Measurements from ENCODE around the gene FGD5. TPM values are rescaled to one million over a fixed set of nuclear protein-coding genes. Genes with fewer than 3 reads are reported as not detected.
"Not testable (repeated sequence)": the region's sequence is repeated elsewhere in the genome, so short reads cannot be mapped to it uniquely, and the experiment has no call there.

Gene FGD5
- total RNA-seq, 1 donor from 2014 or later, result 86.1 TPM

DNA sequence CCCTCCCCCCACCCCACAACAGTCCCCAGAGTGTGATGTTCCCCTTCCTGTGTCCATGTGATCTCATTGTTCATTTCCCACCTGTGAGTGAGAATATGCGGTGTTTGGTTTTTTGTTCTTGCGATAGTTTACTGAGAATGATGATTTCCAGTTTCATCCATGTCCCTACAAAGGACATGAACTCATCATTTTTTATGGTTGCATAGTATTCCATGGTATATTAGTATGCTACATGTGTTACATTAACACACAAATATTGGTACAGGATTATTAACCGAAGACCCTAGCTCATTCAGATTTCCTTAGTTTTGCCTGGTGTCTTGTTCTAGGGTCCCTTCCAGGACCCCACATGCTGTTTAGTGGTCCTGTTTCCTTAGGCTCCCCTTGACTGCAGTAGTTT lies 84.7 kb downstream of the FGD5 start:
- DNase-seq (ENCODE audit: low read depth in 2 of 2), result not testable (repeated sequence)

- DNase-seq (ENCODE audit: low read depth in 2 of 2), result no peak
These were observed 86.4 kb downstream of the FGD5 start for GRCh38 chr3:14905055-14905657.

DNA sequence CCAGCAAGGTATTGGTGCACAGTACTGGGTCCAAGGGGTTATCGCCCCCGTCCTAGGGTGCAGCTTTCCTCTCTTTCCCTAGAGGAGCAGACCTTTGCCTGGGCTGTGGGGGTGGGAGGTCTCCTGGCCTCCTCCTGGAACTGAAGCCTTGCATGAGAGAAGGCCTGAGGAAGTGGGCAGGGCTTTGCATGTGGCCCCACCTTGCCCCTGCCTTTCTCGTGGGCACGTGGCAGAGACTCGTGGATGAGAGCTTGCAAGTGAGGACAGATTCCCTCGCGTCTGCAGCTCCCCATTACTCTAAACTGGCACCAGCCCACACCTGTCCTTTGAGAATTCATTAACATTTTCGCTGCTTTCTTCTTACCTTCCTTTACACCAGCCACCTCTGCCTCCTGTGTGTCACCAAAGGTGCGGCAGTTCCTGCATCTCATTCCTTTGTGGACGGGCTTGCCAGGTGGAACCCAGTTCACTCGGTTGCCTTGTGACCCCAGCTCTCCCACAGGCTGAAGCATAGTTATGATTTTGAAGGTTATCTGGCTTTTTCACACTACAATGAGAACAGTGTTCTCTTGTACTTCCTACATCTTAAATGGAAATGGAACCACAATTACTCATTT lies 87.7 kb downstream of the FGD5 start:
- DNase-seq (ENCODE audit: low read depth in 2 of 2), result no peak

DNA sequence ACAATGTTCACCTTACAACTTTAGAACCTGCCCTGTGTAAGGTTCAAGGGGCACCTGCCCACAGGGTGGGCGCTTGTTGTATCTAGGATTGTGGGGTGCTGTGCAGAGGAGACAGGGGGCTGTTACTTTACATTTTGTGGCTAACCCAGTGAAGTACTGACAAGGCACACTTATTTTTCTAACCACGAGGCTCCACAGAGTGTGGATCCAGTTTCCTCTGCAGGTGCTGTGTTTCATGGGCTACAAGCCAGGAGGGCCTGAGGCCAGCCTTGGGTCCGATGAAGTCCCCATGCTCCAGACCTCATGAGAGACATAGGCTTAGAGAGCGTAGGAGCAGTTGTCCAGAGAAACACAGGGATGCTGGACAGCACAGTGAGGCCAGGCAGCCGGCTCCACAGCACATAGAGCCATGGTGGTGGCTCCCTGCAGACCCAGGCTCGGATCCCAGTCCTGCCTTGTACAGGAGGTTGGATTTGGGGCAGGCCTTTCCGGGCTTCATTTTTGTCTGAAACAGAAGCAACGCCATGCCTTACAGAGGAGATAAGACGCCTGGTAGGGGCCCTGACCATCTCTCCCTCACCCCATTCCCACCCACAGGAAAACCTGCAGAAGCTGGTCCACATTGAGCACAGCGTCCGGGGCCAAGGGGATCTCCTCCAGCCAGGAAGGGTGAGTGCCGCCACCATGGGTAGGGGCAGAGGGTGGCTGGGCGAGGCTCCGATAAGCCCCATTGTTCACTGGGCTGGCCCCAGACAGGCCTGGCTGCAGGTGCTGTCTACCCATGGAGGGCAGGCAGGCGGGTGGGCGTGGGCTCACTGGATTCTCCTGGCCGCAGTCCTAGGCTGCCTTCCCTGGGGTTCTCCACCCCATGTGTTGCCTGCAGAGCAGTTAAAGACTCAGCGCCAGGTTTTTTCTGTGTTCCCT lies 88.5 kb downstream of the FGD5 start:
- no peak for DNase-seq (ENCODE audit: low read depth in 2 of 2)

- DNase-seq (ENCODE audit: low read depth in 2 of 2), result no peak
These were observed 90.5 kb downstream of the FGD5 start for GRCh38 chr3:14909250-14909649.

DNA sequence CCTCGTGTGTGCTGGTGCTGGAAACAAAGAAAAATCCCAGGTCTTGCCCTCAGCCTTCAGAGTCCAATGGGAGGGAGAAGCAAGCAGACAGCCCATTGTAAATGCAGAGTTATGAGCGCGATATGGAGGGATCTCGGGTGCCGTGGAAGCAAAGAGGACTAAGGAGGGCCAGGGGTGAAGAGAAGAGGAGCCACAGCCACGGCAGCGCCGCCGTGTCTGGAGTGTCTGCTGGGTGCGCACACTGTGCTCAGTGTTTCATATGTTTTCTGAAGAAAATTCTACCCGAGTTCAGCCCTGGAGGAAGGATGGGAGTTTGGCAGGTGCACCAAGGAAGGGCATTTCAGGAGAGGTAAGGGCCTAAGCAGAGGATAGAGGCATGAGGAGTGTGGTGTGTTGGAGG lies 92.9 kb downstream of the FGD5 start:
- no peak for DNase-seq (ENCODE audit: low read depth in 2 of 2)

- DNase-seq (ENCODE audit: low read depth in 2 of 2), result no peak
These were observed 94.5 kb downstream of the FGD5 start for GRCh38 chr3:14913071-14913925.

DNA sequence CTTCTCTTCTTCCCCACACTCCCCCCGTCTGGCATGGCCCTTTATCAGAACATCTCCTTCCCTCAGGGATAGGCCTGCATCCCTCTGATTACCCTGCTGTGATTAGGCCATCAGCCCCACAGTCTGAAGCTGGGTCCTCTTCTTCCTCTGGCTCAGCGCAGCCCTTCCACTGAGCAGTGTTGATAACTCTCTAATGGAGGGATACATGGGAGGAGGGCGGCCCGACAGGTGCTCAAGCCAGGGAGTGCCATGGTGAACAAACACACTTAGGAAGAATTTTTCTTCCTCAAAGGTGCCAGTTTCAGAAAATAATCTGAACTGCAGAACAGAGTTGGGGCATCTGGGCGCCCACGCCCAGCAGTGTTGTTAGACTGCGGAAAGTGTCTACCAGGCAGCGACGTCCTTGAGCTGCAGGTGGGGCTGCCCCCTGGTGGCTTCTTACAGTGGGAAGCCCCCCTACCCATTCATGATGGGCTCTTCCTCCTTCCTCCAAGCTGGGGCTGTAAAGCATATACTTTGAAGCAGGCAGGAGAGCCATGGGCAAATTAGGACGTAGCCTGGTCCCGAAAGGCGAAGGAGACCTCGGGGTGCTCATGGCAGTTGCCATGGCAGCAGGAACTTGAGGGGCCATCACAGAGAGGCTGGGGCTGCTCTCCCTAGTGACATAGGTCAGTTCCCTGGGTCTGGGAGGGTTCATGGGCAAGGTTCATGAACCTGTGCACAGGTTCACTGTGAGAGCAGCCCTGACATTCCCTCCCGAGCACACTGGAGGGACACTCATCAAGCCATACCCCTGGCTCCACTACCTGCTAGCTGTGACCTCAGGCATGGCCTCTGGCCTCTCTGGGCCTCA lies 95.4 kb downstream of the FGD5 start:
- DNase-seq (ENCODE audit: low read depth in 2 of 2), result no peak

DNA sequence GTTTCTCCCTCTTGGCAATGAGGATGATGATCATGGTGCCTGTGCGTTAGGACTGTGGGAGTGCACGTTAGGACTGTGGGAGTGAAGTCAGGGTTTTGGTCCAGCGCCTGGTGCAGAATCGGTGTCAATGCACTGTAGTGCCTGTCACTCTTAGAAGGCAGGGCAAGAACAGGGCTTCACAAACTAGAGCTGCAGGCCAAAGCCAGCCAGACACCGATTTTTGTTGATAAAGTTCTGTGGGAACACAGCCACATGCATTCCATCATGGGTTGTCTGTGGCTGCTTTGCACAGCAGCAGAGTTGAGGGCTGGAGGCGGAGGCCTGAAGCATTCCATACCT lies 96.0 kb downstream of the FGD5 start:
- DNase-seq (ENCODE audit: low read depth in 2 of 2), result no peak

GRCh38 chr3:14915636-14916222 lies 97.0 kb downstream of the FGD5 start:
- DNase-seq (ENCODE audit: low read depth in 2 of 2), result peak in 1 of 2 donors; percentile 27

GRCh38 chr3:14918356-14918860 lies 99.6 kb downstream of the FGD5 start:
- DNase-seq (ENCODE audit: low read depth in 2 of 2), result no peak

DNA sequence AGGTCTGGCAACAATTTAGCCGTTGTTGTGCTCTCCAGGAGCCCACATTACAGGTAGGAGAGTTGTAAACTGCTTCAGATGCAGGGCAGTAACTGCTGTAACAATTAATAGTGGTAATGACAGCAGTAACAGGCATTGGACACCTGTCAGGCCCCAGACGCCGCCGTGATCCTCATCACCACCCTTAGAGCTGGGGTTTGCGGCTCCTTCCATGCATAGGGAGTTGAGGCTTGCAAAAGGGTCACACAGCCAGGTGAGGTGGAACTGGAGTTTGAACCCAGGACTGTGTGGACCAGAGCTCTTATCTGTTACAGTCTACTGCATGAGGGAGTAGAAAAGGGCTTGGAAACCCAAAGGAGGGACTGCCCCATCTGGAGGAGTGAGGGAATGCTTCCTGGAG lies 101.8 kb downstream of the FGD5 start:
- DNase-seq (ENCODE audit: low read depth in 2 of 2), result no peak

DNA sequence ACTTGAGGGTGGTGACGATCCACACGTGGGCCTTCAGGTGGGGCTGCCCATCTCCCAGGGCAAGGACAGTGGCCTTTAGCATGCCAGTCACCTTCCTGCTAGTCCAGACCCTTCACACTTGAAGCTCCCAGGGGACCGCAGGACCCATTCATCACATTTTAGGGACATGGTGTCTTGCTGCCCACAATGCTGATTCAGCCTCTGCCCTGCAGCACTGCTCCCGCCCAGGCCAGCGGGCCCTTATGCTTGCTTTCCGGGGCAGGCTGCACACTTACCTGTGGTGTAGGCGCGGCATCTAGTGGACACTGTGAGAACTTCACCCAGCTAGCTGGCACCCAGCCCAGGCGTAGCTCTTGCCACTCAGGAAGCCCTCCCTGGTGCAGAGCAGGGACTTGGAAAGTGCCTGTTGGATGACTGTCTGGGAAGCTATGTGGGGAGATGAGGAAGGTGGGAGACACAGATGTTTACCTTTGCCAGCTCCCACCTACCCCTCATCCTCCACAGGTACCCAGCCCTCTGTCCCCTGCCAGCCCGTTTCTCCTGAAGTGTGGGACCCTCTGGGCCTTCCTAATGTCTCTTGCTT lies 102.4 kb downstream of the FGD5 start:
- DNase-seq (ENCODE audit: low read depth in 2 of 2), result peak; percentile 94 to 96

- no peak for DNase-seq (ENCODE audit: low read depth in 2 of 2)
These were observed 103.3 kb downstream of the FGD5 start for GRCh38 chr3:14921811-14922705.

GRCh38 chr3:14922863-14923262 lies 104.1 kb downstream of the FGD5 start:
- DNase-seq (ENCODE audit: low read depth in 2 of 2), result no peak

DNA sequence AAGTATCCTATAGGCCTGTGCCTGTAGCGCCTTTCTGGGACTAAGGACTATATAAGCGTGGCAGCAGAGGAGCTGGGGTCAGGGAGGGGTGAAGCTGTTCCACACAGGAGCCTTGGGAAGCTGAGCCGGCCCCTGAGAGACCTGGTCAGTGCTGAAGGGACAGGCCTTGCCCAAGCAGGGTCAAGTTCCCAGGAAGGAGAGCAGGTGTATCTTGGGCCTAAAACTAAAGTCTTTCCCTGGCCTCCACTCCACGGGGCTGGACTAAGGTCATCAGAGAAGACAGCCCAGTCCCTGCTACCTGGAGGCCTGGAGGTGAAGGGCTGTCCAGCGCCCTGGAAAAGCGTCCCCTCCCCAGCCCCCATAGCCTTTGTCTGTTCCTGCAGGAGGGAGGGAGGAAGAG lies 104.7 kb downstream of the FGD5 start:
- no peak for DNase-seq (ENCODE audit: low read depth in 2 of 2)

DNA sequence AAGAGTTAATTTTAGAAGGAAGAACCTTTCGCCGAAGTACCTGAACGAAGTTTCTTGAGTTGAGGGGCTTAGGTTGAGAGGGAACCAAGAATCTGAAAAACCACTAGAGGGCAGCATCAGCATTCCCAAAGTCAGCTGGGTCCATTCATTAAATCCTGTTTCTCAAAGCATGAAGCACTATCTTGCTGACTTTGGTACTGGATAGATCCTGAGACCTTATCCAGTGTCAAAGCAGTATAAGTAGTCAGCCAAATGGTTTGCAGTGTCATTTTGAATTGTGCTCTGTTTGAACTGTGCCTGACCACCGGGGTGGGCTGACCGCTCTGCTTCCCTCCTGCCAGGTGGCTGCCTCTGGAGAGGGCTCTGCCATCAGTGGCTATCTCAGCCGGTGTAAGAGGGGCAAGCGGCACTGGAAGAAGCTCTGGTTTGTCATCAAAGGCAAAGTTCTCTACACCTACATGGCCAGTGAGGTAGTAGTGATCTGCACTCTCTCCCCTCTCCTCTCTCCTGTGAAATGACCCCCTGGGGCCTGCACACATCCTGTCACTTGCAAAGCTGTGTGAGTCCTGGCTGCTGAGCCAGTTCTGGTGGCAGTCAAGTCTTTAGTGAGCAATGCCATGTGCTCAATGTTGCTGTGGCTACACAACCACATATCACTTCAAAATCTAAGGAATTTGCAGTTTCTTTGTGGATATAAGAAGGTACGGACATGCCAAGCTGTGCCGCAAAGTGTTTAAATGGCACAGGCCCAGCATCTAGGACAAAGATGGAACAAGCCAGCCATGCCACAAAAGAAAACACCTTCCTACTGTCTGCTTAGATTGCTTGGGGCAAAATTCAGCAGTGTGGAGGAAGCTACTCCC lies 107.2 kb downstream of the FGD5 start:
- peak; percentile 59 to 69 for DNase-seq (ENCODE audit: low read depth in 2 of 2)

DNA sequence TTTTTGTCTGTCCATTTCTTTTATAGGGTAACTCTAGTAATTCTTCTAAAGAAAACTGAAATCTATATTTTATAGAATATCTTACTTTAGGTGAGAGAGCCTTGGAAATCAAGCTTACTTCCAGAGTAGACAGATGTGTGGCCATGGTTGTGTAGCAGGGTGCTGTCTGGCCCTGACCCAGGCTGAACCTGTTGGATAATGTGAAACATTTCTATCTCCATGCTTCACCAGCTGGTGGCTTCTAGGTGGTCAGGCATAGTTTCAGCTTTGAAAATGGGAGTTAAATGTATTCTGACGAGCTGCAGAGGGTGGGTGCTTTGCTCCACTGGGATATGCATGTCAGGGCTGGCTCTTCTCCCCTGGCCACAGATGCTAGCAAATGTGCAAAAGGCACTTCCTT lies 107.8 kb downstream of the FGD5 start:
- no peak for DNase-seq (ENCODE audit: low read depth in 2 of 2)

All from lung microvascular endothelial cell (primary cell).